ENCODE results near the gene LYSMD1. TPM values are rescaled to one million over a fixed set of nuclear protein-coding genes. Genes with fewer than 3 reads are reported as not detected.

Gene LYSMD1
- total and polyA plus RNA-seq, 10 donors = 2.5 to 10.0 (median 4.5) TPM

GRCh38 chr1:151158326-151158725, 7.4 kb downstream of the LYSMD1 start:
- H3K4me1 ChIP-seq = peaks cover 15 to 77% (median 55%) of the 10 kb centered on the region in 6 donors
- peaks cover 0 to 63% (median 23%) of the 10 kb centered on the region in 6 donors for H3K36me3 ChIP-seq

GRCh38 chr1:151157067-151157531, 8.6 kb downstream of the LYSMD1 start:
- intact Hi-C loops (cut with DNase I; ENCODE audit: low total_unique reads) = loop anchor here (5.0 kb wide), 1 partner anchor 55 kb away; no protein-coding TSS in a partner anchor
- Histone ChIP-seq H3K27me3 (replicated peaks in 1 of 7) (no peaks in the 10 kb centered on the region), H3K36me3 (peaks cover 0 to 51% (median 23%) of the 10 kb centered on the region in 6 donors), H3K4me1 (peaks cover 15 to 65% (median 44%) of the 10 kb centered on the region in 6 donors), H3K27ac (peak overlapping the region; percentile 66 to 94 (median 85)), H3K4me3 (peak overlapping the region; percentile 54 to 91 (median 62)), H3K9me3 (no peaks in the 10 kb centered on the region)
- WGBS, 5 donors = 20 to 36% (median 32%) methylated on average over 6 of the region's 6 CpGs
- TF ChIP-seq POLR2AphosphoS5 (IDR thresholded peaks at IDR 0.05) (peak in 2 of 3 donors; percentile 69 to 79), CTCF (IDR thresholded peaks at IDR 0.05 in 8 of 11, conservative IDR thresholded peaks at IDR 0.05 in 3 of 11) (peak in 2 of 11 experiments; percentile 7 to 13), POLR2A (IDR thresholded peaks at IDR 0.05) (no peak)
- DNase-seq = peak; percentile 90

More at GRCh38 chr1:151158326-151158725, 7.4 kb downstream of the LYSMD1 start:
- H3K4me3 ChIP-seq = peak overlapping the region in 6 of 8 donors; percentile 55 to 91 (median 66)
- WGBS, 5 donors = 18 to 63% (median 52%) methylated on average over 5 of the region's 5 CpGs
- peak overlapping the region in 7 of 8 donors; percentile 83 to 94 (median 85) for H3K27ac ChIP-seq
- no peaks in the 10 kb centered on the region for H3K9me3 ChIP-seq
- H3K27me3 ChIP-seq (replicated peaks in 1 of 7) = no peaks in the 10 kb centered on the region
- peak; percentile 77 for DNase-seq
- TF ChIP-seq POLR2A (IDR thresholded peaks at IDR 0.05) = no peak
- no peak for TF ChIP-seq POLR2AphosphoS5 (IDR thresholded peaks at IDR 0.05)
- no peak for TF ChIP-seq CTCF (IDR thresholded peaks at IDR 0.05 in 8 of 11, conservative IDR thresholded peaks at IDR 0.05 in 3 of 11)
- intact Hi-C loops (cut with DNase I; ENCODE audit: low total_unique reads) = loop anchor here (5.0 kb wide), 1 partner anchor 56 kb away; no protein-coding TSS in a partner anchor

- Histone ChIP-seq H3K36me3 (peaks cover 0 to 44% (median 23%) of the 10 kb centered on the region in 6 donors), H3K9me3 (no peaks in the 10 kb centered on the region), H3K4me3 (peak within 1 kb of the TSS; percentile 54 to 91 (median 62)), H3K4me1 (peaks cover 15 to 58% (median 41%) of the 10 kb centered on the region in 6 donors), H3K27me3 (replicated peaks in 1 of 7) (no peaks in the 10 kb centered on the region), H3K27ac (peak within 1 kb of the TSS; percentile 66 to 94 (median 85))
- TF ChIP-seq POLR2A (IDR thresholded peaks at IDR 0.05) (no peak), POLR2AphosphoS5 (IDR thresholded peaks at IDR 0.05) (peak in 1 of 3 donors; percentile 55)
- intact Hi-C loops (cut with DNase I; ENCODE audit: low total_unique reads) = loop anchor here (5.0 kb wide), 1 partner anchor 54 kb away; no protein-coding TSS in a partner anchor
- WGBS, 5 donors = 8 to 25% (median 17%) methylated on average over 4 of the region's 4 CpGs
- DNase-seq = peak; percentile 95
Observed at GRCh38 chr1:151156515-151156819, 9.2 kb downstream of the LYSMD1 start, which contains the start of gene TNFAIP8L2. TNFAIP8L2 (plus strand) TSS chr1:151156649; CDS start chr1:151158698, 2,049 bp downstream.

- TF ChIP-seq CTCF (IDR thresholded peaks at IDR 0.05 in 8 of 11, conservative IDR thresholded peaks at IDR 0.05 in 3 of 11) = no peak
- TF ChIP-seq POLR2AphosphoS5 (IDR thresholded peaks at IDR 0.05) = no peak
- TF ChIP-seq POLR2A (IDR thresholded peaks at IDR 0.05) = no peak
- intact Hi-C loops (cut with DNase I; ENCODE audit: low total_unique reads) = no loop called here
- 92 to 98% (median 93%) methylated on average over 2 of the region's 2 CpGs for WGBS, 5 donors
- Histone ChIP-seq H3K27me3 (replicated peaks in 1 of 7) (peaks cover 0 to 18% (median 8%) of the 10 kb centered on the region in 7 donors), H3K27ac (peak overlapping the region in 1 of 8 donors; percentile 76), H3K4me1 (peaks cover 6 to 37% (median 20%) of the 10 kb centered on the region in 6 donors), H3K9me3 (no peaks in the 10 kb centered on the region), H3K36me3 (no peaks in the 10 kb centered on the region), H3K4me3 (peak overlapping the region in 1 of 8 donors; percentile 89)
- no peak for DNase-seq
Observed at GRCh38 chr1:151147665-151148064, 18.0 kb downstream of the LYSMD1 start.
